ENCODE data around the gene MYO5C. TPM values are rescaled to one million over a fixed set of nuclear protein-coding genes. Genes with fewer than 3 reads are reported as not detected.

The MYO5C gene
- total and polyA plus RNA-seq, 2 of the 8 experiments (the other 6 are each of a cell fraction or from before 2014, with no cell fraction given), result 8.2 to 26.7 TPM

GRCh38 chr15:52228921-52229320, 66.7 kb downstream of the MYO5C start (continued):
- TF ChIP-seq POLR2A (IDR thresholded peaks at IDR 0.05; ENCODE audit: control extremely low read depth in 1 of 2, low read depth in 2 of 2, low read length in 2 of 2) (no peak), CHD7 (IDR thresholded peaks at IDR 0.05; ENCODE audit: insufficient replicate concordance, low read length) (no peak), ATF2 (IDR thresholded peaks at IDR 0.05; ENCODE audit: low read length) (no peak), TEAD4 (IDR thresholded peaks at IDR 0.05; ENCODE audit: low read depth, low read length) (no peak), KDM4A (IDR thresholded peaks at IDR 0.05; ENCODE audit: low read depth, low read length, severe bottlenecking) (no peak), JUN (IDR thresholded peaks at IDR 0.05; ENCODE audit: low read depth, low read length) (no peak)

Measured in H1 (cell line).